T follicular helper cell (primary cell): ENCODE data around the gene CIB4.
"Not testable (repeated sequence)": the region's sequence is repeated elsewhere in the genome, so short reads cannot be mapped to it uniquely, and the experiment has no call there.

Experiments used
- DNase-seq: peaks from one replicate; pipeline ENCODE4 v3.0.0-alpha.2; 2020; ENCODE audit warnings: low read depth

CIB4 gene

GRCh38 chr2:26666671-26667070, 25.5 kb upstream of the CIB4 start:
- DNase-seq: no peak

GRCh38 chr2:26665296-26665695, 24.1 kb upstream of the CIB4 start:
- not testable (repeated sequence) for DNase-seq

GRCh38 chr2:26660363-26660962, 19.3 kb upstream of the CIB4 start:
- DNase-seq: no peak

DNA sequence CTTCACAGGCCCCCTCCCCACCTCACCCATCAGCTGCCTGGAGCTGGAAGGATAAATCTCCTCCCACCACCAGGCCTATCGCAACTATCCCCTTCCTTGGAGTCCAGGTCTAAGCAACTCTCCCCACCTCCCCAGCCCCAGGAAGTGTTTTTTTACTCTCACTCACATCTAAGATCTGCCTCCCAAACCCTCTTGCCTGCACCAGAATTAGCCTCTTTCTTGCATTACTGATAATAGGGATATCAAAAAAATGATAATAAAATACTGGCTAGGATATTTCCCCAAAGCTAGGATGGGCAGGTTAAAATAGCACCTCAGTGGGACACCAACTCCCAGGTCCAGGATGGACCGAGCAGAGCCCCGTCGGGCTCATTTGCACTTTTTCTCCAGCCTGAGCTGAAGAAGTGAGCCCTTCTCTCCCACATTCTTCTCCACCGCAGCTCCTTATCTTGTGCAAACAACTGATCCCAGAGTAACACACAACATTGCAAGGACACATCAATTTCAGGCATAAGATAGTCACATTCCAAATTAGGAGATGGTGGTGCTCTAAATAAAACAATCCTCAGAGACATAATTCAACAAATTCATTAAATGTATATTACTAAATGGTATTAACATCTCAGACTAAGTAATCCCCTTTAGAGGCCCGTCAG, 17.7 kb upstream of the CIB4 start:
- DNase-seq: no peak

GRCh38 chr2:26657265-26657664, 16.1 kb upstream of the CIB4 start:
- no peak for DNase-seq

- DNase-seq: no peak
Measured at GRCh38 chr2:26655611-26656195, 14.5 kb upstream of the CIB4 start.

GRCh38 chr2:26655120-26655519, 14.0 kb upstream of the CIB4 start:
- not testable (repeated sequence) for DNase-seq

- DNase-seq: no peak
Measured at GRCh38 chr2:26654061-26654340, 12.8 kb upstream of the CIB4 start.

GRCh38 chr2:26653207-26654060, 12.3 kb upstream of the CIB4 start:
- DNase-seq: no peak

DNA sequence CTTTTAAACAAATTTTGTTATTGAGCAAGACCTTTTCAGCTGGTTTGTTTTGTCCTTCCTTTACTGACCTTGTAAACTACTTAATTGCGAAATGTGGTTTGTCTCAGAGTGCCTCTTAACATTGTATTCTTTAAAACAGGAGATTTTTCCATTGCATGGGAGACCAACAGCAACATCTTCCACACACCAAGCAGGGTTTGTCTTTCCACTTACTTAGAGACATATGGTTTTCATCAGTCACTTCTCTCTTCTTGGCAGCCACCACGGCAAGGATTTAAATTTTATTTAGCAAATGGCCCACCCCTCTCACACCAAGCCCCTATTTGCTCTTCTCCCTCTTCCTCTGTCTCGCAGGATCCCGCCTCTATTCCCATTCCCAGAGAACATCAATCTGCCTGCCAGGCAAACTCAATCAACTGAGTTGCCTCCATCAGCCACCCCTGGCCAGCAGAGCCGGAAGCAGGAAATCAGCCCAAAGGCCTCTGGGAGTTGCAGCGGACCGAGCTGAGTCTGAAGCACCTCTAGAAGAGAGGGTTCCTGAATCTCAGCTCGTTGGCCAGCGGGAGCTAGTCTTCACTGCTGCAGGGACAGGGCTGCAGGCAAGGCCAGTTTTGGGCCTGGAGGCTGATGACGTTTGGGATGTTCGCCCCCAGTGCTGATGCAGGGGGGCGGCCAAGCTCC, 11.3 kb upstream of the CIB4 start:
- DNase-seq: no peak

DNA sequence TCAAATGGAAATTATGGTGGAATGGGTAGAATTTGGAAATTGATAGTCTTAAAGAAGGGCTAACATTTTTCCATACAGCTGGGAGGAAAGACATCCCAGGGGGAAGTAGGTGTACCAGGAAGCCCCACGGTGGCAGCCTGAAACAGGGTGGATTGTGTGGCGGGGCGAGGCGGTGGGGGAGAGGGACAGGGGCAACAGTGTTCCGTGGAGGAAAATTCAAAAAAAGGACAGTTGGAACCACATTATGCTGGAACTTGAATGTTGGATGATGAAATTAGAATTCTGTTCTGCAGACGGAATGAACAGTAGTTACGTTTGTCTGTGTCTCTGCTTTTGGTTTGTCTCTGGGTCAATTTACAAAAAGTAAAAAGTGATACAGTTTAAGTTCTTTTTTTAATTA, 10.6 kb upstream of the CIB4 start:
- no peak for DNase-seq

DNA sequence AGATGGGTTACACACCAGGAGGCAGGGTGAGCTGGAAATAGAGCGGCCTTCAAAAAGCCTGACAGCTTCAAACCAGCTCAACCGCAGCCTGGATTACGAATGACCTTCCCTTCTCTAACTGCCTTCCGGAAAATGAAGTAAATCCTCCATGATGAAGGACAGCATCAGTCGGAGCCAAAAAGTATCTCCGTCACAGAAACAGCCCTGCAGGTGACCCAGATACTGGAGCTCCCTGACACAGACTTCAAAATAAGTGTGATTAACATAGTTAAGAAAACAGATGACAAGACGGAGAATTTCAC, 10.3 kb upstream of the CIB4 start:
- DNase-seq: no peak

DNA sequence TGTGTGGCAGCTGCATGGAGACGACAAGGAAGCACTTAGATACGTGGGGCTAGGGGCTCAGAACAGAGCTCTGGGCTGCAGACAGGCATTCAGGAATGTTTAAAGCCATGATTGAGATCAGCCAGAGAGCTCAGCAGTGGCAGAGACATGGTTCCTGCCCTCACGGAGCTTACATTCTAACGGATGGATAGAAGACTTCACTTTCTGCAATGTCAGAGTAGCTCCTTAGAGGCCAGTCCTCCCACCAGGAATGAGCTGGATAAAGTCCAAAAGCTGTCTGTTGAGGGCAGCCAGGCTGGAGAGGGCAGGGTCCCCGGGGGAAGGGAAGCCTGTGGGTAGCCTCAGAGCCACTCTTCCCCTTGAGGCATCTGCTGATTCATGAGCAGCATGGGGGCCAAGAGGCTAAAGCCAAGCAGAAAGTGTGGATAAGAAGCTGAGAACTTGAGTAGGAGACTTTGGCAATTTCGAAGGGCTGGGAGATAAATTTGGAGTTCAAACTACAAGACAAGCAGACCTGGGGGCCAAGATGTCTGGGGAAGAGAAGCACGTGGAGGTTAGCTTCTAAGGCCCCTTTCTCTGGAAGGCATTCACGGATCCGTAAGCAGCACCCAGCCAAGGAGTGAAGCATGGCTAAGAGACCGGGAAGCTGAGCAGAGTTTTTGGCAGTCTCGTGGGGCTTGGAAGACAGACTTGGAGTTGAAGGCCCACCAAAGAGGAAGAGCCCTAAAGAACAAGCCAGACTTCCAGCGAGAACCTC, 9.7 kb upstream of the CIB4 start:
- no peak for DNase-seq

DNA sequence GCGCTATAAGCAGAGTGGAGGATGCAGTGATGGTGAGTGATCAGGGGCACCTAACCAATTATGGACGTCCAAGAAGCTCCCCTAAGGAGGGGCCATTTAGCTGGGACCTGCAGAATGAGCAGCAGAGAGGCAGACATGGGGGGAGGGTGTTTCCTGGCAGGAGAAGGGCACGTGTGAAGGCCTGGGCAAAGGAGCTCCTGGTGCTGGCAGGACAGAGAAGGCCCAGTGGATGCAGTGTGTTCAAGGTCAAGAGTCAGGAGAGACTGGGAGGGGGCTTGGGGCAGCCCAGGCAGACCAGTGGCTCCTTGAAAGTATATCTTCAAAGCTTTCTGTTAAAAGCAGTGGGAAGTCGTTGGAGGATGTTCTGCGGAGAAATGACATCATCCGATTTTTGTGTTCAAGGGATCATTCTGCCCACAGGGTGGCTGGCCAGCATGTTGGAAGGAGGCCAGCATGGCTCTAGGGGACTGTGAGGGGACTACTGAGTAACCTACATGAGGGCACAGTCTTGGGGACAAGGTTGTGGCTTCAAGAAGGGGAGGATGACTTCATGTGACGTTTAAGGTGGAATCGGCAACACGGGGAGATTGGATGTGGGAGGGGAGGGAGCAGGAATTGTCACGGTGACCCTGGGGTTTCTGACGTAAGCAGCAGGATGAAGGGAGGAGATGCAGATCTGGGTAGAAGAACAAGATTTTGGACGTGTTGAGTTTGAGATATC, 9.0 kb upstream of the CIB4 start:
- DNase-seq: no peak

- DNase-seq: no peak
Measured at GRCh38 chr2:26649322-26649721, 8.2 kb upstream of the CIB4 start.

- DNase-seq: no peak
Measured at GRCh38 chr2:26648516-26648915, 7.3 kb upstream of the CIB4 start.

- DNase-seq: no peak
Measured at GRCh38 chr2:26647981-26648380, 6.8 kb upstream of the CIB4 start.

- no peak for DNase-seq
Measured at GRCh38 chr2:26646986-26647672, 6.0 kb upstream of the CIB4 start.

DNA sequence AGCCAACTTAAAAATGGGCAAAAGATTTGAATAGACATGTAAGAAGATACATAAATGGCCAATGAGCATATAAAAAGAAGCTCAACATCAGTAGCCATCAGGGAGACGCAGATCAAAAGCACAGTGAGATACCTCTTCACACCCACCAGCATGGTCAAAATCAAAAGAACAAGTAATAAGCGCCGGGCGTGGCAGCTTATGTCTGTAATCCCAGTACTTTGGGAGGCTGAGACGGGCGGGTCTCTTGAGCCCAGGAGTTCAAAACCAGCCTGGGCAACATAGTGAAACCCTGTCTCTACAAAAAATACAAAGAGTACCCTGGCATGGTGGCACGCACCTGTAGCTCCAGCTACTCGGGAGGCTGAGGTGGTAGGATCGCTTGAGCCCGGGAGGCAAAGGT, 4.6 kb upstream of the CIB4 start:
- no peak for DNase-seq

DNA sequence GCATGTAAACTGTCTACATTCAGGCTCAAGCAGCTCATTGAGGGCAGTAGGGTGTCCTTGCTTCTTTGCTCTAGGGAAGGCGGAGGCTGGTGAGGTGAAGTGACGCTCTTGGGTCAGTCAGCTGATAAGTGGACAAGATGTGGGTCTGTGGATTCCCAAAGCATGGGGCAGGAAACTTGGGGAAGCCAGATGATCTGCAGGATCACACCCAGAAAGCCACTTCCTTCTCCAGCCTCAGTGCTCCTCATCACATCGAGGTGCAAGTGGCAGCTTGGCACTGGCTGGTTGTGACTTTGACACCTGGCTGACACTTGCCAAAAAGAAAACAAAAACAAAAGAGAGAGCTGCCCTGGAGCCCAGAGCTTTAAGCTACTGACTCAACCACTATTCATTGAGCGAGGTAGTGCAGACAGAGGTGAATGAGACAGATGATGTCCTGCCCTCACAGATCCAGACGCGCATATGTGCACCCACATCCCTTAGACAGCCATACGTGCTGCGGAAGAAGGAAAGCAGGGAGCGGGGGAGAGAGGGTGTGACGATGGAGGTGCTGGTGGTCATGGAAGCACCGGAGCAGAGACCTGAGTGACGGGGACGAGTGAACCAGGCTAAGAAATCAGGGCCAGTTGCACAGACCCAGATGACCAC, 3.1 kb upstream of the CIB4 start:
- no peak for DNase-seq
